K562 (cell line): ENCODE data around the gene IL34. TPM values are rescaled to one million over a fixed set of nuclear protein-coding genes. Genes with fewer than 3 reads are reported as not detected.

Experiments used
- ATAC-seq: fragments of 200-7000 bp; cut with Tn5 transposase; 3 replicates; pipeline ENCODE4 v1.9.1; 2020; ENCODE audit warnings: moderate library complexity
- BruUV-seq: library from RNA; stranded (reverse); fragments of 400-500 nt; replicated peaks from 2 replicates; lab custom pipeline; 2021; lab: Mats Ljungman, UMichigan
- CTCF ChIA-PET: fragments of 300-600 bp; formaldehyde crosslinking; extraction: SDS; loops from one replicate; lab custom pipeline; 2021; ENCODE audit warnings: low intra/inter-chr PET ratio; lab: Yijun Ruan, JAX
- POLR2A ChIA-PET: fragments of 300-600, 350-650 bp; sonication (Branson Sonifier 250); formaldehyde crosslinking; extraction: SDS; loops from one replicate; lab custom pipeline; 2021; ENCODE audit warnings: antibody characterized with exemption, inconsistent platforms; lab: Yijun Ruan, JAX
- DNase-seq, 4 experiments: peaks; one replicate each; pipeline versions ENCODE4 v3.0.0 to v3.0.0-alpha.2; 2011 to 2018; ENCODE audit warnings: low spot score in 3 of 4, mixed read lengths in 3 of 4; ENCODE audit errors: extremely low read depth in 1 of 4
- FAIRE-seq: peaks from 2 replicates; lab custom pipeline; 2011; peaks lifted over from hg19 to GRCh38; lab: Jason Lieb, UNC
- H2AFZ ChIP-seq: 2 replicates; pipeline ENCODE4 v1.6.0; 2011; ENCODE audit warnings: low read depth, low read length, control low read depth, inconsistent platforms
- H3K27ac ChIP-seq: fragments of 200-600 bp; 3 replicates; pipeline ENCODE4 v1.8.0; 2011; ENCODE audit warnings: low read depth, mild to moderate bottlenecking, control low read depth, inconsistent platforms, low read length, moderate library complexity, mixed read lengths; ENCODE audit errors: extremely low read depth
- H3K27me3 ChIP-seq, 2 experiments: fragments of 300-600 bp in 1 of 2; 2 replicates in 1 of 2; 3 replicates in 1 of 2; pipeline versions ENCODE4 v1.6.0 to v1.8.0; 2011; ENCODE audit warnings: inconsistent platforms in 2 of 2, low read length in 2 of 2, mild to moderate bottlenecking in 1 of 2, mixed read lengths in 1 of 2, moderate library complexity in 1 of 2; ENCODE audit not compliant: control insufficient read depth in 2 of 2, insufficient read depth in 2 of 2
- H3K36me3 ChIP-seq: fragments of 300-600 bp; 3 replicates; pipeline ENCODE4 v1.8.0; 2011; ENCODE audit warnings: mild to moderate bottlenecking, low read length, inconsistent platforms; ENCODE audit not compliant: control insufficient read depth, insufficient read depth
- H3K4me1 ChIP-seq, 2 experiments: fragments of 200-600 bp in 1 of 2; replicated peaks in 1 of 2; 2 replicates in 1 of 2; 3 replicates in 1 of 2; pipeline versions ENCODE4 v1.5.1 to v1.8.0; 2011; ENCODE audit warnings: inconsistent platforms in 2 of 2, low read length in 2 of 2, mild to moderate bottlenecking in 1 of 2, mixed read lengths in 1 of 2, moderate library complexity in 1 of 2; ENCODE audit not compliant: control insufficient read depth in 2 of 2, insufficient read depth in 2 of 2
- H3K4me2 ChIP-seq: 2 replicates; pipeline ENCODE4 v1.6.1; 2011; ENCODE audit warnings: low read length, control low read depth, inconsistent platforms, mixed read lengths; ENCODE audit not compliant: insufficient read depth
- H3K4me3 ChIP-seq: fragments of 200-600 bp; sonication (generic), shearing (Covaris generic); 2 replicates; pipeline ENCODE4 v1.5.1; 2016; ENCODE audit warnings: control low read depth, inconsistent platforms
- H3K79me2 ChIP-seq: fragments of 200-600 bp; 3 replicates; pipeline ENCODE4 v1.8.0; 2011; ENCODE audit warnings: low read length, inconsistent platforms; ENCODE audit not compliant: control insufficient read depth, insufficient read depth
- H3K9ac ChIP-seq, 2 experiments: 2 replicates each; pipeline versions ENCODE4 v1.6.0 to v1.6.1; 2011; ENCODE audit warnings: low read depth in 2 of 2, low read length in 2 of 2, control low read depth in 1 of 2, inconsistent platforms in 1 of 2, mild to moderate bottlenecking in 1 of 2, mixed read lengths in 1 of 2; ENCODE audit not compliant: insufficient read depth in 1 of 2
- H3K9me1 ChIP-seq: one replicate; pipeline ENCODE4 v1.6.0; 2011; ENCODE audit warnings: inconsistent platforms, mild to moderate bottlenecking, low read length, moderate library complexity; ENCODE audit not compliant: control insufficient read depth, insufficient read depth
- H3K9me3 ChIP-seq: replicated peaks from 2 replicates; pipeline ENCODE4 v1.5.1; 2011; ENCODE audit warnings: low read depth, low read length, inconsistent platforms; ENCODE audit not compliant: control insufficient read depth, insufficient read depth
- H4K20me1 ChIP-seq: replicated peaks from 2 replicates; pipeline ENCODE4 v1.6.1; 2011; ENCODE audit warnings: low read length, inconsistent platforms, mixed read lengths; ENCODE audit not compliant: control insufficient read depth, insufficient read depth
- CTCF ChIP-seq, 3 experiments: IDR thresholded peaks in 2 of 3; conservative IDR thresholded peaks in 1 of 3; 2 replicates each; pipeline ENCODE4 v1.5.1; 2011 to 2012; ENCODE audit warnings: low read length in 3 of 3, mild to moderate bottlenecking in 3 of 3, control low read depth in 2 of 3, improper control_type of control experiment in 1 of 3, inconsistent platforms in 1 of 3, low read depth in 1 of 3, mixed read lengths in 1 of 3, moderate library complexity in 1 of 3; ENCODE audit not compliant: insufficient read depth in 2 of 3
- MTA2 ChIP-seq: fragments of 450-650 bp; IDR thresholded peaks from 2 replicates; pipeline ENCODE4 v1.6.1; 2016; ENCODE audit warnings: low read depth
- ZBTB11 ChIP-seq, 3 experiments: fragments of 200-800 bp in 1 of 3; fragments of 250-450 bp in 1 of 3; fragments of 450-650 bp in 1 of 3; sonication (Bioruptor Pico) in 1 of 3; sonication (Bioruptor generic) in 1 of 3; formaldehyde crosslinking in 1 of 3; IDR thresholded peaks; 2 replicates each; pipeline versions ENCODE4 v1.6.1 to v1.8.0; 2016 to 2022; ENCODE audit warnings: mild to moderate bottlenecking in 2 of 3, missing genetic modification characterization in 2 of 3, missing compliant biosample characterization in 1 of 3, moderate library complexity in 1 of 3
- ZNF324 ChIP-seq: fragments of 250-450 bp; sonication (Bioruptor Pico); IDR thresholded peaks from 2 replicates; pipeline ENCODE4 v1.4.0; 2020; ENCODE audit warnings: mild to moderate bottlenecking
- WGBS: fragments of 100-300 bp; shearing (Covaris generic); methylation state at CpG from one replicate; pipeline ENCODE4 v1.1.6; 2016; ENCODE audit warnings: low coverage, mixed read lengths; ENCODE audit not compliant: insufficient coverage; ENCODE audit errors: missing lambda C conversion rate; 5-methylcytosine and 5-hydroxymethylcytosine counted together
- in situ Hi-C: fragments of 300-500 bp; cut with MboI; formaldehyde crosslinking; loops from 4 replicates; pipeline ENCODE4 v1.15.0; 2018; ENCODE audit warnings: inconsistent platforms, mixed read lengths
- intact Hi-C: fragments of 100-400 bp; cut with micrococcal nuclease; formaldehyde crosslinking; loops from 2 replicates; pipeline ENCODE4 v1.14.2; 2022
- polyA plus RNA-seq, 8 experiments: library from polyadenylated mRNA; depleted of rRNA in 4 of 8; stranded (reverse) in 5 of 8; unstranded in 3 of 8; fragments of >200 nt; fragmentation: Nextera tagmentation in 2 of 8; fragmentation: Illumina TruSeq in 1 of 8; extraction: Ambion mirVana in 2 of 8; extraction: Trizol in 1 of 8; gene quantifications; 2 replicates each; pipeline versions ENCODE4 v1.2.1 to v1.2.3, GENCODE V29; 2011 to 2014; ENCODE audit warnings: inconsistent platforms in 1 of 8, missing spikeins in 1 of 8
- total RNA-seq, 7 experiments: library from RNA; depleted of rRNA in 6 of 7; stranded (reverse); fragments of >200 nt in 6 of 7; fragmentation: Illumina TruSeq in 2 of 7; extraction: Trizol in 2 of 7; gene quantifications; 2 replicates each; pipeline versions ENCODE4 v1.2.1 to v1.2.3, GENCODE V29; 2011 to 2021; ENCODE audit warnings: low replicate concordance in 1 of 7
- TF ChIP-seq, protein P1 (sequence below): fragments of 450-650 bp; formaldehyde crosslinking; IDR thresholded peaks from 2 replicates; pipeline ENCODE4 v1.4.0; 2022; ENCODE audit warnings: missing genetic modification characterization

The IL34 gene
- total and polyA plus RNA-seq, 9 of the 15 experiments (the other 6 are each of a cell fraction or from before 2014, with no cell fraction given), result 0.07 to 0.18 (median 0.10) TPM; not detected in 6

DNA sequence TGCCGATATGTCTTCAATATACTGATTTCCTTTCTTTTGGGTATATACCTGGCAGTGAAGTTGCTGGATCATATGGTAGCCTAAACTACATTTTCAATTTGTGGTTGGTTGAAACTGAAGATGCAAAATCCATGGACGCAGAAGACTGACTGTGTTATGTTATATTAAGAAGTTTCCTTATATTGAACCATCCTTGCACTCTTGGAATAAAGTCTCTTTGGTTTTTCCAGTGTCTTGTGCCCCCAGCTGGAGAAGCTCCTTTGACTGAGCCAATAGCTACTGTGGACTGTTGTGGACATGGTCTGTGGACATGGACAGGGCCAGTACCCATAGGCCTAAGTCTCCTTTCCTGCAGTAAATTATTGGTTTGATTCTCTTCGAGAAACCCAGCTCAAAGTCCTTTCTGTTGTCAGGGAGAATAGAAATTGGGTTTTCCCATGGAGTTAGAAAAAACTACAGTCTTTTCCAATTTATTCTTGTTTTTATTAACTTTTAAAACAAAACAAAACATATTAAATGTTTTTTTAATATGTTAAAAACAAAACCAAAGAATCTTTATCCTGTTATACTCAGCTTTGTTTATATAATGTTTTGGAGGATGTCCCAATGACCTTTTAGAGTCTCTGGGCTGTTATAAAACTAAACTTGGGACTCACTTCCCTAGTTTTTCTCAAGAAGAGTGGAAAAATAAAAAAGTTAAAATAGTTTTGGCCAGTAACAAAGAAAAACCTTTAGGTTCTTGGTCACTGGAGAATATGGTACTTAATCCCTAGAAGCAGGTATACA is 15.2 kb upstream of the IL34 start:
- Histone ChIP-seq H3K36me3 (no peaks in the 10 kb centered on the region), H3K4me2 (no peak overlapping the region), H3K4me3 (no peak overlapping the region), H3K27ac (no peak overlapping the region), H3K4me1 (no peaks in the 10 kb centered on the region), H2AFZ (no peak overlapping the region), H3K79me2 (no peaks in the 10 kb centered on the region), H3K27me3 (peaks cover 2 to 4% of the 10 kb centered on the region in 2 experiments; a peak in 2 of 5 replicates), H3K9me1 (no peaks in the 10 kb centered on the region), H4K20me1 (no peaks in the 10 kb centered on the region), H3K9ac (no peak overlapping the region), H3K9me3 (peaks cover 5% of the 10 kb centered on the region)
- FAIRE-seq, result no peak
- BruUV-seq, result no TSS peak
- ChIA-PET POLR2A (interaction anchor here (0.8 kb wide), 1 partner anchor 870 kb away, joined by 4 read pairs; no protein-coding TSS in a partner anchor), CTCF (no interaction called here)
- no peak for DNase-seq
- 6% methylated on average over 3 of the region's 3 CpGs for WGBS
- in situ Hi-C loops (no loop called here), intact Hi-C loops (no loop called here)
- peak; percentile 92 for TF ChIP-seq ZNF324 (CRISPR knock-in tag)
- TF ChIP-seq MTA2, result no peak
- ATAC-seq, result no peak

DNA sequence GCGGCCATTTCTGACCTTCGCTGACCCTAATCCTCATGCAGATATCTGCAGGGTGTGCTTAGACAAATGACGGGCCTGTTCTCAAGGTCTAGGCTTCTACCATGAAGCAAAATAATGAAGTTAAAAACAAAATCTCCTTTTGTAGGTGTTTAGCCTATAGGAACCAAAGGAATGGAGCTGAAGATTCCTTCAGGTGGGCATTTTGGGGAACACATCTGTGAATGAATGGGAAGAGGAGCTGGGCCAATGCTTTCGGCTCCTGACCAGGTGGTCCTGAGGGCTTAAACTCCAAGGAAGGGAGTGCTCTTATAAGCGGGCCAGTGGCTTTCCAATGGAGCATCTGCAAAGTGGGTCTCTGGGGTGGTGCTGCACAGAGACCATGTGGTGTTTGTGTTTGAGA is 14.1 kb upstream of the IL34 start:
- intact Hi-C loops (no loop called here), in situ Hi-C loops (no loop called here)
- Histone ChIP-seq H3K4me1 (no peaks in the 10 kb centered on the region), H3K9me3 (peaks cover 5% of the 10 kb centered on the region), H3K27ac (no peak overlapping the region), H2AFZ (peak overlapping the region; percentile 43; the same call in 1 of the 2 replicates), H3K79me2 (no peaks in the 10 kb centered on the region), H3K4me3 (no peak overlapping the region), H3K9ac (no peak overlapping the region)
- FAIRE-seq, result no peak
- DNase-seq, result no peak
- POLR2A ChIA-PET, result interaction anchor here (0.7 to 0.8 kb wide), 2 partner anchors 49 to 871 kb away, joined by 3 to 4 read pairs; no protein-coding TSS in a partner anchor
- BruUV-seq, result no TSS peak
- TF ChIP-seq ZBTB11 (CRISPR knock-in tag; IDR thresholded peaks at IDR 0.05), result peak in 1 of 3 experiments; percentile 65; a peak in 2 of 6 replicates
- no peak for TF ChIP-seq CTCF (IDR thresholded peaks at IDR 0.05 in 2 of 3, conservative IDR thresholded peaks at IDR 0.05 in 1 of 3; ENCODE audit: insufficient read depth in 2 of 3, low read depth in 1 of 3, low read length in 3 of 3)
- TF ChIP-seq, protein P1, sequence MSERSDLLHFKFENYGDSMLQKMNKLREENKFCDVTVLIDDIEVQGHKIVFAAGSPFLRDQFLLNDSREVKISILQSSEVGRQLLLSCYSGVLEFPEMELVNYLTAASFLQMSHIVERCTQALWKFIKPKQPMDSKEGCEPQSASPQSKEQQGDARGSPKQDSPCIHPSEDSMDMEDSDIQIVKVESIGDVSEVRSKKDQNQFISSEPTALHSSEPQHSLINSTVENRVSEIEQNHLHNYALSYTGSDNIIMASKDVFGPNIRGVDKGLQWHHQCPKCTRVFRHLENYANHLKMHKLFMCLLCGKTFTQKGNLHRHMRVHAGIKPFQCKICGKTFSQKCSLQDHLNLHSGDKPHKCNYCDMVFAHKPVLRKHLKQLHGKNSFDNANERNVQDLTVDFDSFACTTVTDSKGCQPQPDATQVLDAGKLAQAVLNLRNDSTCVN, result no peak
- TF ChIP-seq, all 486 proteins: peak for 1
- Histone ChIP-seq H3K36me3 (no peaks in the 10 kb centered on the region), H4K20me1 (no peaks in the 10 kb centered on the region), H3K27me3 (peaks cover 0 to 2% of the 10 kb centered on the region in 2 experiments; a peak in 1 of 5 replicates), H3K4me2 (no peak overlapping the region), H3K9me1 (no peaks in the 10 kb centered on the region)
- 29% methylated on average over 5 of the region's 5 CpGs for WGBS
- CTCF ChIA-PET, result no interaction called here
- no peak for ATAC-seq
